ENCODE data around the gene CRIP1.

GRCh38 chr14:105436891-105437722 lies 49.6 kb upstream of the CRIP1 start:
- no peak for TF ChIP-seq CTCF (IDR thresholded peaks at IDR 0.05)
- TF ChIP-seq POLR2A (IDR thresholded peaks at IDR 0.05): no peak
